ENCODE data around the gene DPYD.

- TF ChIP-seq CTCF (IDR thresholded peaks at IDR 0.05; ENCODE audit: low read length) (no peak), EZH2 (IDR thresholded peaks at IDR 0.05; ENCODE audit: borderline replicate concordance, low read length) (no peak)
These were observed 752.8 kb downstream of the DPYD start for GRCh38 chr1:97168056-97168455.

Measured in OCI-LY1 (cell line).